ENCODE measurements around the gene SIL1. TPM values are rescaled to one million over a fixed set of nuclear protein-coding genes. Genes with fewer than 3 reads are reported as not detected.

Gene SIL1
- total and polyA plus RNA-seq, 2 of the 13 experiments (the other 11 are each of a cell fraction or from before 2014, with no cell fraction given), result 26.0 to 30.0 TPM

- TF ChIP-seq GMEB1 (CRISPR knock-in tag; IDR thresholded peaks at IDR 0.05; ENCODE audit: borderline replicate concordance) (no peak), SP4 (CRISPR knock-in tag; IDR thresholded peaks at IDR 0.05) (no peak), ZBTB14 (CRISPR knock-in tag; IDR thresholded peaks at IDR 0.05) (no peak), ZNF263 (CRISPR knock-in tag; IDR thresholded peaks at IDR 0.05) (no peak), ZNF34 (CRISPR knock-in tag; IDR thresholded peaks at IDR 0.05; ENCODE audit: borderline replicate concordance) (no peak), ZNF646 (CRISPR knock-in tag; IDR thresholded peaks at IDR 0.05) (no peak), BRD4 (CRISPR knock-in tag; IDR thresholded peaks at IDR 0.05) (no peak), ZNF792 (CRISPR knock-in tag; IDR thresholded peaks at IDR 0.05) (no peak), DR1 (CRISPR knock-in tag; IDR thresholded peaks at IDR 0.05) (no peak), ZNF574 (CRISPR knock-in tag; IDR thresholded peaks at IDR 0.05) (no peak), ZNF557 (CRISPR knock-in tag; IDR thresholded peaks at IDR 0.05) (no peak), TOPORS (CRISPR knock-in tag; IDR thresholded peaks at IDR 0.05) (no peak), CCAR2 (optimal IDR thresholded peaks at IDR 0.05; ENCODE audit: low read depth, low read length) (no peak)
Observed at GRCh38 chr5:138998521-138998920, 199.6 kb downstream of the SIL1 start (continued).
